ENCODE data around the gene TTI1. TPM values are rescaled to one million over a fixed set of nuclear protein-coding genes. Genes with fewer than 3 reads are reported as not detected.

Gene TTI1
- total and polyA plus RNA-seq, 8 donors = 3.1 to 27.2 (median 6.7) TPM

- Histone ChIP-seq H3K9me3 (no peaks in the 10 kb centered on the region), H3K27me3 (no peaks in the 10 kb centered on the region), H3K4me3 (no peak overlapping the region), H3K27ac (no peak overlapping the region), H3K4me1 (no peaks in the 10 kb centered on the region), H3K36me3 (peaks cover 0 to 23% (median 16%) of the 10 kb centered on the region in 4 donors)
- intact Hi-C loops (cut with DNase I; ENCODE audit: low total_unique reads) = no loop called here
- DNase-seq = no peak
- TF ChIP-seq EP300 (IDR thresholded peaks at IDR 0.05) (no peak), POLR2A (IDR thresholded peaks at IDR 0.05) (no peak), POLR2AphosphoS5 (IDR thresholded peaks at IDR 0.05) (no peak)
- TF ChIP-seq, protein P1, sequence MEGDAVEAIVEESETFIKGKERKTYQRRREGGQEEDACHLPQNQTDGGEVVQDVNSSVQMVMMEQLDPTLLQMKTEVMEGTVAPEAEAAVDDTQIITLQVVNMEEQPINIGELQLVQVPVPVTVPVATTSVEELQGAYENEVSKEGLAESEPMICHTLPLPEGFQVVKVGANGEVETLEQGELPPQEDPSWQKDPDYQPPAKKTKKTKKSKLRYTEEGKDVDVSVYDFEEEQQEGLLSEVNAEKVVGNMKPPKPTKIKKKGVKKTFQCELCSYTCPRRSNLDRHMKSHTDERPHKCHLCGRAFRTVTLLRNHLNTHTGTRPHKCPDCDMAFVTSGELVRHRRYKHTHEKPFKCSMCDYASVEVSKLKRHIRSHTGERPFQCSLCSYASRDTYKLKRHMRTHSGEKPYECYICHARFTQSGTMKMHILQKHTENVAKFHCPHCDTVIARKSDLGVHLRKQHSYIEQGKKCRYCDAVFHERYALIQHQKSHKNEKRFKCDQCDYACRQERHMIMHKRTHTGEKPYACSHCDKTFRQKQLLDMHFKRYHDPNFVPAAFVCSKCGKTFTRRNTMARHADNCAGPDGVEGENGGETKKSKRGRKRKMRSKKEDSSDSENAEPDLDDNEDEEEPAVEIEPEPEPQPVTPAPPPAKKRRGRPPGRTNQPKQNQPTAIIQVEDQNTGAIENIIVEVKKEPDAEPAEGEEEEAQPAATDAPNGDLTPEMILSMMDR (IDR thresholded peaks at IDR 0.05) = no peak
- 34 to 59% (median 42%) methylated on average over 8 to 12 of the region's 12 CpGs for WGBS, 5 donors
Observed at GRCh38 chr20:37977338-37977737, 55.9 kb downstream of the TTI1 start.

DNA sequence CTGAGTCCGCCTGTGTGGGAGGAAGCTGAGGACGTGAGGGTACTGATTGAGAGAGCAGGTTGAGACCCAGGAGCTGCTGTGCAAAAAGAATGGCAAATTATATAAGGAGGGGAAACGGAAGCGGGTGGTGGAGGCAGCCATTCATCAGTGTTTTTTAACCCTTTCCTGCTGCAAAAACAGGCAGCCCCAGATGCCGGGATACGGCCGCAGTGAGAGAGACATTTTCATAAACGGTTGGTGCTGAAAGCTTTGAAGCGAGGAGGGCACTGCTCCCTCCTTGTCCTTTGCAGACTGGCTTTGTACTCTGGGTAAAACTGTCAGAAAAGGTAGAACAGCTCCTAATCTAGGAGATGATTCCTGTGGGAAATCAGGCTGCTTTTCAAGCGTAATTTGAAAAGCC is 56.4 kb downstream of the TTI1 start:
- TF ChIP-seq POLR2A (IDR thresholded peaks at IDR 0.05) (no peak), POLR2AphosphoS5 (IDR thresholded peaks at IDR 0.05) (no peak), EP300 (IDR thresholded peaks at IDR 0.05) (no peak)
- TF ChIP-seq, protein P1 (IDR thresholded peaks at IDR 0.05) = no peak
- Histone ChIP-seq H3K9me3 (no peaks in the 10 kb centered on the region), H3K27ac (no peak overlapping the region), H3K36me3 (peaks cover 0 to 18% (median 11%) of the 10 kb centered on the region in 4 donors), H3K27me3 (no peaks in the 10 kb centered on the region), H3K4me3 (no peak overlapping the region), H3K4me1 (no peaks in the 10 kb centered on the region)
- WGBS, 5 donors = 61 to 73% (median 67%) methylated on average over 10 of the region's 10 CpGs
- intact Hi-C loops (cut with DNase I; ENCODE audit: low total_unique reads) = no loop called here
- DNase-seq = no peak

- H3K4me1 ChIP-seq = no peaks in the 10 kb centered on the region
- TF ChIP-seq, protein P1 (IDR thresholded peaks at IDR 0.05) = no peak
- TF ChIP-seq EP300 (IDR thresholded peaks at IDR 0.05) (no peak), POLR2AphosphoS5 (IDR thresholded peaks at IDR 0.05) (no peak)
- DNase-seq = no peak
- 85 to 91% (median 90%) methylated on average over 12 of the region's 12 CpGs for WGBS, 5 donors
- H3K27ac ChIP-seq = no peak overlapping the region
- H3K36me3 ChIP-seq = peaks cover 0 to 9% (median 4%) of the 10 kb centered on the region in 4 donors
- H3K27me3 ChIP-seq = no peaks in the 10 kb centered on the region
- intact Hi-C loops (cut with DNase I; ENCODE audit: low total_unique reads) = no loop called here
- H3K4me3 ChIP-seq = no peak overlapping the region
- H3K9me3 ChIP-seq = peaks cover 0 to 10% (median 5%) of the 10 kb centered on the region in 4 donors
Observed at GRCh38 chr20:37973059-37973910, 60.0 kb downstream of the TTI1 start.

DNA sequence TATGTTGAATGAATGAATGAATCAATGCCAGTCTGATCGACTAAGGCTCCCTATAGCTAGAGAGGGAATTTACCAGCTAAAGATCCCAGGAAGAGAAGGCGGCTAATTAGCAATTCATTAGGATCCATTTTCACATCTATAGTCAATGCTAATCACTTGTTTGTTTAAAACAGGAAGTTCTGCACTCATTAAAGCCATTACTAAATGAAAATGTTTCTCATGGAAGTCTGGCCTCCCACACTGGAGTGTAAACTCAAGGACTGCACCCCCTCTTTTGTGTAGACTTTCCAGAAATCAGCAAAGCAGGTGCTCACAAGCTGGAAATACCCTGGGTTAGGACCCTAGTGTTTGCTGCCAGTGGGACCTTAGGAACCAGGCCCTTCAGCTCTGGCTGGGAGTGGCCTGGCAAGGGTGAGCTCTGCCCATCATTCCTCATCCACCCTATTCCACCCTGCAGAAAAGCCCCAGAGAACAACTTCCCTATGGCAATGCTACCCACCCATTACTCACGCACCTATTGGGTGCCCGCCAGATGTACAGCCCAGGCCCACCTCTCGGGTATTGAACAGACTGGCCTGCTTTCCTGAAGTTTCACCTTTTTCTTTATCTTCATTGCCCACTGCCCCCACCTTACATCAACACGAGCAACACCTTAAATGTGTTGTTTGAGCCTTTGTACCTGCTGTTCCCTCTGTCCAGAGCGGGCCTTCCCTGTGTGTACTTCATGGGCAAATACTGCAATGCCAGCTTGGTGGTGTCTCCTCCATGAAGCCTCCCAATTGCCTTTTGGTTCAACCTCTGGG is 60.8 kb downstream of the TTI1 start:
- Histone ChIP-seq H3K36me3 (peaks cover 0 to 9% (median 4%) of the 10 kb centered on the region in 4 donors), H3K27me3 (no peaks in the 10 kb centered on the region), H3K9me3 (peaks cover 0 to 15% (median 9%) of the 10 kb centered on the region in 4 donors), H3K27ac (no peak overlapping the region), H3K4me1 (no peaks in the 10 kb centered on the region), H3K4me3 (no peak overlapping the region)
- WGBS, 5 donors = 86 to 95% (median 87%) methylated on average over 7 of the region's 7 CpGs
- no peak for TF ChIP-seq EP300 (IDR thresholded peaks at IDR 0.05)
- no peak for DNase-seq
- intact Hi-C loops (cut with DNase I; ENCODE audit: low total_unique reads) = no loop called here

Measured in stomach (tissue), 9 donors.